Smooth muscle cell (in vitro differentiated cells): ENCODE data around the gene PEX10. TPM values are rescaled to one million over a fixed set of nuclear protein-coding genes. Genes with fewer than 3 reads are reported as not detected.

Experiments
- DNase-seq: peaks from one replicate; lab custom pipeline; 2025; ENCODE audit not compliant: unreplicated experiment; lab: John Stamatoyannopoulos, UW
- H2AFZ ChIP-seq: fragments of 200-600 bp; sonication (generic); 2 replicates; pipeline ENCODE4 v1.6.0; 2016; ENCODE audit warnings: antibody characterized with exemption, low read depth, mild to moderate bottlenecking
- H3F3A ChIP-seq: fragments of 200-600 bp; sonication (generic); 2 replicates; pipeline ENCODE4 v1.6.0; 2017; ENCODE audit warnings: antibody characterized with exemption, low read depth
- H3K27ac ChIP-seq: fragments of 200-600 bp; sonication (generic); 2 replicates; pipeline ENCODE4 v1.5.1; 2016; ENCODE audit warnings: low read depth, mild to moderate bottlenecking
- H3K27me3 ChIP-seq: fragments of 200-600 bp; sonication (generic); 2 replicates; pipeline ENCODE4 v1.6.1; 2016; ENCODE audit warnings: low read depth, mild to moderate bottlenecking
- H3K36me3 ChIP-seq: fragments of 200-600 bp; sonication (generic); 2 replicates; pipeline ENCODE4 v1.5.1; 2016; ENCODE audit warnings: low read depth
- H3K4me1 ChIP-seq: fragments of 200-600 bp; sonication (generic); 2 replicates; pipeline ENCODE4 v1.5.1; 2016; ENCODE audit warnings: low read depth
- H3K4me2 ChIP-seq: fragments of 200-600 bp; sonication (generic); 2 replicates; pipeline ENCODE4 v1.6.0; 2016; ENCODE audit warnings: mild to moderate bottlenecking
- H3K4me3 ChIP-seq: fragments of 200-600 bp; sonication (generic); 2 replicates; pipeline ENCODE4 v1.5.1; 2016; ENCODE audit warnings: mild to moderate bottlenecking
- H3K79me2 ChIP-seq: fragments of 200-600 bp; sonication (generic); 2 replicates; pipeline ENCODE4 v1.6.0; 2016; ENCODE audit warnings: low read depth, mild to moderate bottlenecking
- H3K9ac ChIP-seq: fragments of 200-600 bp; sonication (generic); 2 replicates; pipeline ENCODE4 v1.6.0; 2016; ENCODE audit warnings: low read depth
- H3K9me3 ChIP-seq: fragments of 200-600 bp; sonication (generic); replicated peaks from 2 replicates; pipeline ENCODE4 v1.5.1; 2016; ENCODE audit warnings: low read depth
- H4K20me1 ChIP-seq: fragments of 200-600 bp; sonication (generic); 2 replicates; pipeline ENCODE4 v1.6.0; 2016; ENCODE audit warnings: low read depth
- CTCF ChIP-seq: fragments of 200-600 bp; sonication (generic); IDR thresholded peaks from 2 replicates; pipeline ENCODE4 v1.5.1; 2017; ENCODE audit warnings: borderline replicate concordance, mild to moderate bottlenecking, antibody characterized with exemption; ENCODE audit not compliant: insufficient read depth, poor library complexity, severe bottlenecking
- WGBS: methylation state at CpG from one replicate; pipeline ENCODE4 v1.1.7; 2016; ENCODE audit warnings: low lambda C conversion rate; 5-methylcytosine and 5-hydroxymethylcytosine counted together
- polyA plus RNA-seq: library from polyadenylated mRNA; unstranded; fragments of >200 nt; fragmentation: Nextera tagmentation; extraction: Ambion mirVana; gene quantifications from 2 replicates; pipeline ENCODE4 v1.2.1, GENCODE V29; 2016
- total RNA-seq: library from RNA; depleted of rRNA; stranded (reverse); fragments of >200 nt; gene quantifications from 2 replicates; pipeline ENCODE4 v1.2.3, GENCODE V29; 2014

Gene PEX10
- total and polyA plus RNA-seq, 2 experiments from 2014 or later, result 14.0 to 20.3 TPM

- no peak overlapping the region for H3K4me2 ChIP-seq
- peaks cover 10% of the 10 kb centered on the region for H3F3A ChIP-seq
- H2AFZ ChIP-seq, result no peak overlapping the region
- peaks cover 73% of the 10 kb centered on the region for H3K79me2 ChIP-seq
- no peak overlapping the region for H3K4me3 ChIP-seq
- H3K9me3 ChIP-seq, result no peaks in the 10 kb centered on the region
- WGBS, result 98% methylated on average over 5 of the region's 5 CpGs
- no peaks in the 10 kb centered on the region for H3K4me1 ChIP-seq
- H3K36me3 ChIP-seq, result peaks cover 6% of the 10 kb centered on the region
- no peaks in the 10 kb centered on the region for H3K27me3 ChIP-seq
- DNase-seq, result no peak
- no peak overlapping the region for H3K9ac ChIP-seq
- H4K20me1 ChIP-seq, result peaks cover 64% of the 10 kb centered on the region
- H3K27ac ChIP-seq, result no peak overlapping the region
- no peak for TF ChIP-seq CTCF
Measured at GRCh38 chr1:2396476-2396875, 15.9 kb downstream of the PEX10 start.

- H3K36me3 ChIP-seq, result peaks cover 6% of the 10 kb centered on the region
- H4K20me1 ChIP-seq, result peaks cover 62% of the 10 kb centered on the region
Measured at GRCh38 chr1:2396059-2396458, 16.3 kb downstream of the PEX10 start.

GRCh38 chr1:2395245-2395644, 17.1 kb downstream of the PEX10 start:
- H2AFZ ChIP-seq, result no peak overlapping the region
- H3K27me3 ChIP-seq, result no peaks in the 10 kb centered on the region
- H3K9ac ChIP-seq, result no peak overlapping the region
- DNase-seq, result no peak
- H4K20me1 ChIP-seq, result peaks cover 54% of the 10 kb centered on the region
- no peak overlapping the region for H3K4me3 ChIP-seq
- no peak overlapping the region for H3K27ac ChIP-seq
- 95% methylated on average over 10 of the region's 10 CpGs for WGBS
- no peaks in the 10 kb centered on the region for H3K9me3 ChIP-seq
- no peak for TF ChIP-seq CTCF
- H3K79me2 ChIP-seq, result peaks cover 82% of the 10 kb centered on the region
- no peak overlapping the region for H3K4me2 ChIP-seq
- peaks cover 10% of the 10 kb centered on the region for H3F3A ChIP-seq
- no peaks in the 10 kb centered on the region for H3K36me3 ChIP-seq
- H3K4me1 ChIP-seq, result peaks cover 6% of the 10 kb centered on the region

More at GRCh38 chr1:2396059-2396458, 16.3 kb downstream of the PEX10 start:
- Histone ChIP-seq H3K27me3 (no peaks in the 10 kb centered on the region), H3K4me3 (no peak overlapping the region), H3F3A (peaks cover 10% of the 10 kb centered on the region), H3K4me1 (no peaks in the 10 kb centered on the region), H3K9me3 (no peaks in the 10 kb centered on the region), H3K79me2 (peaks cover 74% of the 10 kb centered on the region), H3K4me2 (no peak overlapping the region), H3K27ac (no peak overlapping the region), H2AFZ (no peak overlapping the region), H3K9ac (no peak overlapping the region)
- DNase-seq, result no peak
- 95% methylated on average over 17 of the region's 17 CpGs for WGBS
- TF ChIP-seq CTCF, result no peak

GRCh38 chr1:2394761-2395160, 17.6 kb downstream of the PEX10 start:
- Histone ChIP-seq H3K79me2 (peaks cover 86% of the 10 kb centered on the region), H3K9ac (no peak overlapping the region), H3K27me3 (no peaks in the 10 kb centered on the region), H3K9me3 (no peaks in the 10 kb centered on the region), H3K36me3 (no peaks in the 10 kb centered on the region), H3K4me1 (peaks cover 6% of the 10 kb centered on the region), H3K27ac (no peak overlapping the region), H3K4me2 (no peak overlapping the region), H3K4me3 (no peak overlapping the region), H3F3A (peaks cover 9% of the 10 kb centered on the region), H2AFZ (no peak overlapping the region), H4K20me1 (peaks cover 50% of the 10 kb centered on the region)
- TF ChIP-seq CTCF, result no peak
- 93% methylated on average over 11 of the region's 11 CpGs for WGBS
- no peak for DNase-seq
